GM19468 (cell line): ENCODE results near the gene LPP.

ENCODE experiments used
- ATAC-seq: cut with Tn5 transposase; IDR thresholded peaks from one replicate; pipeline ENCODE4 v1.9.1; 2021; ENCODE audit warnings: mild to moderate bottlenecking, moderate library complexity, moderate number of reproducible peaks; ENCODE audit not compliant: unreplicated experiment; ENCODE audit errors: extremely low read depth

The LPP gene

DNA sequence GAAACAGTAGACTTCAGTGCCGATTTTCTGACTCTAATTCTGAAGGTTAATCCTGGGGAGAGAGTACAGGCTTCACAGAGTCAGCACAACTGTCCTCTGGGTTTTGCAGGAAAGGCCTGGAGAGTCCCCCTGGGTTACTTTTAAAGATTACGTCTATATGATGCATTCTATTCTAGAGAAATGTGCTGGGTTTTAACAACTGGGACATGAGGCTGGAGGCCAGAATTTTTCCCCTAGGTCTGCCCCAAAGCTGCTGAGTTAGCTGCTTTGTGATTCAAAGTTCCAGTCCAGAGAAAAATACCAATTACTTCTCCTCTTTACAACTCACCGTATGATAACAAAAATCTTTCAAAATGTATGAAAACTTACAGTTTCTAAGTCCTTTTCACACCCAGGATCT, 777.1 kb downstream of the LPP start:
- ATAC-seq, result no peak

DNA sequence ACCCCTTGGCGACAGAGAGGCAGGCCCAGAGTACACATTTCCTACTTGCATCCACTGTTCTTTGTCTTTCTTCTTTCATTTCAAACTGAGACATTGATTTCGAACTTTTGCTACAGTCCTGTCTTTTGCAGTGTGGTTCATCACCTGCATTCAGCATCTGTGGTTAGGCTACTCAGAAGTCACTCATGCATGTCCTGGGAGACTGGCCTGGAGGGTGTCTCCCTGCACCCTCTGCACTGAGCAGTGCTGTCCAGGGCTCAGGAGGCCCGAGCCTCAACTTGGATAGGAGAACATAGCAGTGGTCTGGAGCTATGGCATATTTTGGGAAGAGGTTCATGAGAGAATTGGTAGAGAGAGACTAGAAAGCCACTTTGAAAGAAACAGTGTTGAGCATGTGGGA, 777.6 kb downstream of the LPP start:
- no peak for ATAC-seq

GRCh38 chr3:188934989-188935388, 781.0 kb downstream of the LPP start:
- no peak for ATAC-seq

DNA sequence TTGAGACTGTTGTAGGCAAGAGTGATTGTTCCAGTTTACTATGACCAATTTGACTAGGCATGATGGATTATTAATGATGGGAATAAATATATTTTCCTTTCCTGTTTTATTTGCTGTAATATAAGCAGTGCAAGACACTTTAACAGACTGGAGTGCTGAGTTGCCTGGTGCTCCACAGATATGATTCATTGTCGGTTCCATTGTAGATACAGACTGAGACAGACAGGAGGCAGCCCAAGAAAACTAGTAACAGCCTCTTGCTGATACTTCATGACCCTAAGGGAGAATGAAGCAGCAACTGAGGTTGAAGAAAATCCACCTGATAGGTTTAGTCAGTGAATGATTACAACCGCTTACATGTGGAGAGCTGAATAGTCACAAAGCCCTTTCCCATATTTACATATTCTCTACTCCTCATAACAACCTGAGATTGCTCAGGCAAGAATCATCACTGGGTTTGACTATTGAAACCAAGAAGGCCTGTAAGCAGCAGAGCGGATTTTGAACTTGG, 782.7 kb downstream of the LPP start:
- ATAC-seq, result no peak

GRCh38 chr3:188937389-188937788, 783.4 kb downstream of the LPP start:
- no peak for ATAC-seq

- ATAC-seq, result no peak
Observed at GRCh38 chr3:188938999-188939398, 785.0 kb downstream of the LPP start.

DNA sequence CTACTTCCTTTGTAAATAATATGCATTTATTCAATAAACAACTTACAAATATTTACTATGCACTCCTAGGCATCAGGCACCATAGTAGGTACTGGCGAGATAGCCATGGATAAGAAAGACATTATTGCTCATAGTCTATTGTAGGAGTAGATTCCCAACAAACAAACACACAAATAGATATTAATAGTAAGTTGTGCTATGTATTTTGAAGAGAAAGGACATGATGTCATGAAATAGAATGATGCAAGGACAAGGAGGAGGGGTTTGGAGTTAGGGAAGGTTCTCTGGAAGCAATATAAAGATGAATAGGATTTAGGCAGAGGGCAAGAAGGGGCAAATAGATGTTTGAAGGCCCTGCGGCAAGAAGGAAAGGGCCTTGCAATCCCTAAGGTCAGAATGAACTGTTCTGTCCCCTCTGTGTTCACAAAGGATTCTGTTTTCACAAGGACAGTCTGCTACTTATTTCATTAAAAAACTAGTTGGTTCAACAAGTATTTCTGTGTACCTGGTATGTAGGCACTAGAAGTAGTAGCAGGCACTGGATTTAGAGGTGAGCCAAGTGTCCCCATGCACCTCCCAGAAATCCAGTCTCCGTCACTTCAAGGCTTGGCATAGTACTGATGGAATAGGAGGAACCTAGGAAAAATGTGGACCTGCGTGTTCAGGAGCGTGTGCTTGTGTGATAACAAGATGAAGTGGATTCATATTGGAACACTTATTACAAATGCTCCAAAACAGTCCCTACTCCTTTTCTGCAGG, 786.0 kb downstream of the LPP start:
- no peak for ATAC-seq
